A375 (cell line): ENCODE results near the gene MMP23B. TPM values are rescaled to one million over a fixed set of nuclear protein-coding genes. Genes with fewer than 3 reads are reported as not detected.

ENCODE experiments used
- total RNA-seq: library from RNA; depleted of rRNA; stranded (reverse); fragments of >200 nt; shearing (Covaris generic); gene quantifications from 2 replicates; pipeline ENCODE4 v1.2.3, GENCODE V29; 2014; rRNA removed

The MMP23B gene
- 0.08 and 1.4 TPM in 2 replicates for total RNA-seq

DNA sequence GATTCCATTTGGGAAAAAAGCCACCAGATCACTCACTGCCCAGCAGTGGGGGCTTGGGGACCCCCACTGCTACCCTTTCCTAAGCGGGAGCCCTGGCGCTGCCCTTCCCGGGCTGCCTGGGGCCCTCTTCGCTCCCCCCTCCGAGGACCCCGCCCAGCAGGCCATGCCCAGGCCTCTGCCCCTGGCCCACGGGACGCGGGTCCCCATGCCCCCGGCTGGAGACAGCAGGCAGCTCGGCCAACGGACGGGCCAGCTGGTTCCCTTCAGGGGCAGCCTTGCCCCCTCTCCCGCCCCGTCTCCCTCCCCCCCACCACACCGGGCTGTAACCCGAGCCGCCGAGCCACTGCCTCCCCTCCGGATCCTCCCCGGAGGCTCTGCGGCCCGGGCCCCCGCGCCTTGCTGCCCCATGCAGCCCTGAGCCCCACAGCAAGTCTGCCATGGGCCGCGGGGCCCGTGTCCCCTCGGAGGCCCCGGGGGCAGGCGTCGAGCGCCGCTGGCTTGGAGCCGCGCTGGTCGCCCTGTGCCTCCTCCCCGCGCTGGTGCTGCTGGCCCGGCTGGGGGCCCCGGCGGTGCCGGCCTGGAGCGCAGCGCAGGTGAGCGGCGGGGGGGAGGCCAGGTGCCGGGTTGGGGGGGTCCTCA is at the start of gene MMP23B:
Gene MMP23B, plus strand, starts transcription at position 392 of the 639 bp plus-strand sequence. Its CDS starts 46 bp downstream, at position 438.

DNA sequence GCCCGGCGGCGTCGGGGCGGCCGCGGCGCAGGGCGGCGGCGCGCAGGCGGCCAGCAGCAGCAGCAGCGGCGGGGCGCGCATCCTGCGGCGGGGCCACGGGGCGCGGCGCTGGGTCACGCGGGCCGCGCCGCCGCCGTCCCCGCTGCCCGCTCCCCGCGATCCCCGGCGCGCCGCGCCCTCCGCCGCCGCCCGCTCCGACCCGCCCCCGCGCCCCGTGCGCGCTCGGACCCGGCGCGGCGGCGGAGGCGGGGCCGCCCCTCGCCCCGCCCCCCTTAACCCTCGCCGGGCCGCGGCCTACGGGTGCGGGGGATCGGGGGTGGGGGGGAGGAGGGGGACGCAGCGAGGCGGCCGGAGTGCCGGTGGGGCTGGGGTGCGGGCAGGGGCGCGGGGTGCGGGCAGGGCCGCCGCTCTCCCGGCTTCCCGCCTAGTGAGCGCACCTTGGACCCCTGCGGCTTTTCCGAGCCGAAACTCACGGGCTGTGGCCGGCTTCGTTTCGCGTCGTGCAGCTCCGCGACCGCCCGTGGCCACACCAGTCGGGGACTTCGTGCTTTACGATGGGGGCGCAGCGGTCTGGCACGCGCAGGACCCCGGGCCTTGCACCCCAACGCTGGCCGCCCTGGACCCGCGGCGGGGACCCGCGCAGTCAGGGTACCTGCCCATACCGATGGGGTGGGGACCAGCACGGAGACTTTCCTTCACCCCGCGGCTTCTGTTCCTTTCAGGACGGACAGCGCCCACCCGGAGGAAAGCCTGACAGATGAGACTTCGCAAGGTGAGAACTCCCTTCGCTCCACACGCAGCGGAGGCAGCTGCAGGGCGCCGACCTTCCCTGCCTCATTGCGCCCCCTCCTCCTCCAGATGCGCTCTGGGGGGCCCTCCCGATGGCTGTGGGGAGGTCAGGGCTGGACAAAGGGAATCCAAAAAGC is 31.8 kb upstream of the MMP23B start, which contains the start of gene FNDC10:
Gene FNDC10, minus strand, starts transcription at position 201 of the 926 bp plus-strand sequence. Its CDS starts 120 bp downstream, at position 81.

DNA sequence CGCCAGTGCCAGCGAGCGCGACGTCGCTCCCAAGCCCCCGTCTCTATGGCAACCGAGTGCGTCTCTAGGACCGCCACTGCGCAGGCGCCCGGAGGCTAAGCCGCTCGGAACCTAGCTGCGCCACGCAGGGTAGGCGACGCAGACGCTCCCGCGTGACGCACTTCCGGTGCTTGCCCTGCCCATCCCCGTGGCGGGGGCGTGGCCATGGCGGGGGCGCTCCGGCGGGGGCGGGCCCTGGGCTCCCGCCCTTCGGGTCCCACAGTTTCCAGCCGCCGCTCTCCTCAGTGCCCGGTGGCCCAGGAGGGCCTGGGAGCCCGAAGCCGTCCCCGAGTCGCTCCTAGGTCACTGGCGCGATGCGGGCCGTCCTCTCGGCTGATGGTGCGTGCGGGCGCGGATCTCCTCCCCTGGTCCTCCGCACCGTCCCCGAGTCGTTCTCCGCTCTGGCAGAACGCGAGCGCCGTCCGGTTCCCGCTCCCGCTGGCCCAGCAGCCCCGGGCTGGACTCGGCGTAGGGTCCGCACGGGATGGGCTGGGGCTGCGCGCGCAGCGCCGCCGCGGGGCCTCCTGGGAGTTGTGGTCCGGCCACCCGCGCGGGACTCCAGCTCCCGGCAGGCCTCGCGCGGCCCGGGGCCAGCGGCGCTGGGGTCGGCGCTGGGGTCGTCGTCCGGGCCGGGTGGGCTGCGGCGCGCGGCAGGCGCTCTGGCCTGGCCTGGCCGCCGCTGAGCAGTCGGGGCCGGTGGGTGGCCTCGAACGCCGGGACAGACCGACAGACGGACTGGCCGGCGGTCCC is 16.5 kb upstream of the MMP23B start, which contains the start of gene MIB2:
Gene MIB2, plus strand, starts transcription at position 245 of the 789 bp plus-strand sequence. CDS start 7,953 bp downstream, outside the sequence.

DNA sequence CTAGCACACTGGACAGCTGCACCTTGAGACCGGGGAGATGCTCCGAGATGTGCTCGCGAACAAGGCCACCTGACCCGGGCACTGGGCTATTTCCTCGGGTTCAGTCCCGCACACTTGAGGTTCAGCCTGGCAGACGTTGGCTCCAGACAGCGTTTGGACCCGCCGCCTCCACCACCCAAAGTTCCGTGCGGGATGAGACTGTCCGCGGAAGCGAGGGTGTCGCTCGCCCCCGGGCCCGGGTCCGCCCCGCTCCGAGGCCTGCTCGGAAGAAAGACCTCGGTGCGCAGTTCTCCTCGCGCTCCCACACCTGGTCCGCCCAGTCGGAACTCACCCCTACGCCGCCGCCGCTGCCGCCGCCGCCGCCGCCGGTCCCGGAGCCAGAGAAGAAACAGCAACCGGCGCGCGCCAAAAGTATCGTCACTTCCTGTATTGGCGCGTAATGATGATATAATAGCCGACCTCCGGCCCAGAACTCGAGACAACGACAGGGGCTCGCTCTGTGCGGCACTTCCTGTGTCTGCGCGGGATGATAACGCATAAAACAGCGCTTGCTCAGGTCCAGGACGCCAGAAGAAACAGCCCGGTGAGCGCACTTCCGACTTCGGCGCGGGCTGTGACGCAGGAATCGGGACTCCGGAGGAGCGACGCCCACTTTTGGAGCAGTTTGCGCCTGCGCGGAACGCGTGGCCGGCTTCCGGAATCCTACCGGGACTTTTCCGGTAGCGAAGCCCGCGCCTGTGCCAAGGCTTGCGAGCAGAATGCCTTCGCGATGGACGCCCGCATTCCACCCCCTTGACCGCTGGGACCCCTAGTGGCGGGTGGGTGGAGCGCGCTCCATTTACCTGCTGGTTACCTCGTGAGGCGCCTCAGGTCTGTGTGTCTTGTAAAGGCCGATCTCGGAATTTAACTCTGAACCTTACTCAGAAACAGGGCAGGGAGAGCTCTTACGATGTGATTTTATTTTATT is 26.9 kb downstream of the MMP23B start, which contains the start of gene CDK11B:
Gene CDK11B, minus strand, starts transcription at position 422 of the 967 bp plus-strand sequence. CDS start 1,519 bp downstream, outside the sequence.

Other genes starting within 250 kb of the MMP23B start
- 221 and 241 TPM in 2 replicates for gene CCNL2, start 232.8 kb upstream of the MMP23B start, total RNA-seq
- 286 and 336 TPM in 2 replicates for gene MRPL20, start 224.9 kb upstream of the MMP23B start, total RNA-seq
- gene ANKRD65, start 210.9 kb upstream of the MMP23B start, total RNA-seq = not detected in 2 replicates
- 1.9 and 4.9 TPM in 2 replicates for gene VWA1, start 196.5 kb upstream of the MMP23B start, total RNA-seq
- not detected in 2 replicates for gene ATAD3C, start 182.5 kb upstream of the MMP23B start, total RNA-seq
- gene ATAD3B, start 160.4 kb upstream of the MMP23B start, total RNA-seq = 52.9 and 59.0 TPM in 2 replicates
- 102 and 114 TPM in 2 replicates for gene ATAD3A, start 120.0 kb upstream of the MMP23B start, total RNA-seq
- gene TMEM240, start 91.5 kb upstream of the MMP23B start, total RNA-seq = 0.27 TPM in 1 of 2 replicates, not detected in the other
- gene SSU72, start 57.3 kb upstream of the MMP23B start, total RNA-seq = 106 and 107 TPM in 2 replicates
- 3.6 and 6.1 TPM in 2 replicates for gene FNDC10, start 32.0 kb upstream of the MMP23B start, total RNA-seq
- gene MIB2, start 16.7 kb upstream of the MMP23B start, total RNA-seq = 56.6 and 59.9 TPM in 2 replicates
- 21.3 and 22.3 TPM in 2 replicates for gene CDK11B, start 26.8 kb downstream of the MMP23B start, total RNA-seq
- gene SLC35E2B, start 60.6 kb downstream of the MMP23B start, total RNA-seq = 19.3 and 21.4 TPM in 2 replicates
- 36.1 and 38.4 TPM in 2 replicates for gene CDK11A, start 92.2 kb downstream of the MMP23B start, total RNA-seq
- gene NADK, start 146.3 kb downstream of the MMP23B start, total RNA-seq = 53.4 and 60.2 TPM in 2 replicates